Ovary (tissue), 9 donors: ENCODE data around the gene PPP2R2C. TPM values are rescaled to one million over a fixed set of nuclear protein-coding genes. Genes with fewer than 3 reads are reported as not detected.

ENCODE experiments used
- DNase-seq, 5 donors: peaks; one replicate each; pipeline ENCODE4 v3.0.0-alpha.2; 2019 to 2020
- H3K27ac ChIP-seq, 2 donors: fragments of 200-600 bp; one replicate each; pipeline versions ENCODE4 v1.5.1 to v1.8.0; 2019 to 2022
- H3K27me3 ChIP-seq: fragments of 200-600 bp; one replicate; pipeline ENCODE4 v1.8.0; 2022
- H3K36me3 ChIP-seq: fragments of 200-600 bp; sonication (generic); one replicate; pipeline ENCODE4 v1.5.1; 2019
- H3K4me1 ChIP-seq: one replicate; pipeline ENCODE4 v1.8.1; 2013; ENCODE audit warnings: mild to moderate bottlenecking, moderate library complexity; ENCODE audit not compliant: insufficient read depth
- H3K4me3 ChIP-seq: fragments of 200-600 bp; sonication (generic); one replicate; pipeline ENCODE4 v1.5.1; 2017
- H3K9me3 ChIP-seq, 2 donors: fragments of 200-600 bp in 1 of 2; sonication (generic) in 1 of 2; one replicate each; pipeline versions ENCODE4 v1.5.1 to v1.8.1; 2013 to 2019; ENCODE audit warnings: mild to moderate bottlenecking in 1 of 2, moderate library complexity in 1 of 2
- CTCF ChIP-seq, 3 donors: fragments of 450-650 bp in 2 of 3; fragments of 200-600 bp in 1 of 3; IDR thresholded peaks; one replicate each; pipeline versions ENCODE4 v1.5.1 to v1.8.0; 2016 to 2022; ENCODE audit warnings: antibody characterized with exemption in 3 of 3, mild to moderate bottlenecking in 1 of 3
- EP300 ChIP-seq: sonication (generic); formaldehyde crosslinking; IDR thresholded peaks from one replicate; pipeline ENCODE4 v1.6.1; 2017; ENCODE audit warnings: antibody characterized with exemption
- POLR2A ChIP-seq: fragments of 450-650 bp; IDR thresholded peaks from one replicate; pipeline ENCODE4 v1.6.1; 2017; ENCODE audit warnings: antibody characterized with exemption, mild to moderate bottlenecking, moderate library complexity
- WGBS, 3 donors: extraction: QIAGEN DNeasy Blood & Tissue Kit in 1 of 3; methylation state at CpG; one replicate each; pipeline versions ENCODE4 v1.1.5 to v1.1.7; 2013 to 2017; 5-methylcytosine and 5-hydroxymethylcytosine counted together
- intact Hi-C, 4 donors: fragments of 100-400 bp; cut with DNase I; formaldehyde crosslinking; loops; one replicate each; pipeline versions ENCODE4 v1.11.0 to v1.15.1; 2022 to 2023
- polyA plus RNA-seq, 2 donors: library from polyadenylated mRNA; stranded (reverse); fragments of 200-250 nt in 1 of 2; fragments of 350-450 nt in 1 of 2; fragmentation: Illumina TruSeq in 1 of 2; extraction: RNeasy Lipid Tissue Mini Kit (QIAGEN cat#74804) in 1 of 2; gene quantifications; one replicate each; pipeline ENCODE4 v1.2.3, GENCODE V29; 2013 to 2014
- total RNA-seq, 7 donors: library from RNA; depleted of rRNA in 2 of 7; stranded (reverse); fragments of >200 nt in 2 of 7; fragmentation: NEBNext Ultra II Directional in 3 of 7; extraction: Animal tissue kit (Norgen Biotek cat#: 25700) in 3 of 7; gene quantifications; one replicate each; pipeline versions ENCODE4 v1.1.0 to v1.2.4, GENCODE V29; 2016 to 2023
- donor health status: DM: no; HTN: no; CAD: no; lungs with moderate emphysema.
- donor health status: DM: no; HTN: no; CAD: no.
- donor health status: Bipolar disorder and iron deficiency.
- donor health status: DM: yes; HTN: yes; CAD: no.
- donor health status: DM: no; HTN: no; CAD: no.
- donor health status: DM: yes; HTN: yes; CAD: no.

The PPP2R2C gene
- total and polyA plus RNA-seq, 9 donors: 0.12 to 4.5 (median 0.77) TPM

- Histone ChIP-seq H3K4me3 (no peak overlapping the region), H3K27ac (no peak overlapping the region), H3K27me3 (no peaks in the 10 kb centered on the region), H3K9me3 (no peaks in the 10 kb centered on the region), H3K36me3 (no peaks in the 10 kb centered on the region), H3K4me1 (no peaks in the 10 kb centered on the region)
- no peak for TF ChIP-seq CTCF (IDR thresholded peaks at IDR 0.05)
- TF ChIP-seq POLR2A: no peak
- TF ChIP-seq EP300: no peak
- DNase-seq: no peak
- intact Hi-C loops: loop anchor here (2.0 to 10.0 kb wide), 3 partner anchors 68 to 217 kb away; no protein-coding TSS in a partner anchor
- WGBS, 3 donors: 79 to 86% (median 85%) methylated on average over 7 of the region's 7 CpGs
These were observed 142.0 kb downstream of the PPP2R2C start for GRCh38 chr4:6330384-6330767.

DNA sequence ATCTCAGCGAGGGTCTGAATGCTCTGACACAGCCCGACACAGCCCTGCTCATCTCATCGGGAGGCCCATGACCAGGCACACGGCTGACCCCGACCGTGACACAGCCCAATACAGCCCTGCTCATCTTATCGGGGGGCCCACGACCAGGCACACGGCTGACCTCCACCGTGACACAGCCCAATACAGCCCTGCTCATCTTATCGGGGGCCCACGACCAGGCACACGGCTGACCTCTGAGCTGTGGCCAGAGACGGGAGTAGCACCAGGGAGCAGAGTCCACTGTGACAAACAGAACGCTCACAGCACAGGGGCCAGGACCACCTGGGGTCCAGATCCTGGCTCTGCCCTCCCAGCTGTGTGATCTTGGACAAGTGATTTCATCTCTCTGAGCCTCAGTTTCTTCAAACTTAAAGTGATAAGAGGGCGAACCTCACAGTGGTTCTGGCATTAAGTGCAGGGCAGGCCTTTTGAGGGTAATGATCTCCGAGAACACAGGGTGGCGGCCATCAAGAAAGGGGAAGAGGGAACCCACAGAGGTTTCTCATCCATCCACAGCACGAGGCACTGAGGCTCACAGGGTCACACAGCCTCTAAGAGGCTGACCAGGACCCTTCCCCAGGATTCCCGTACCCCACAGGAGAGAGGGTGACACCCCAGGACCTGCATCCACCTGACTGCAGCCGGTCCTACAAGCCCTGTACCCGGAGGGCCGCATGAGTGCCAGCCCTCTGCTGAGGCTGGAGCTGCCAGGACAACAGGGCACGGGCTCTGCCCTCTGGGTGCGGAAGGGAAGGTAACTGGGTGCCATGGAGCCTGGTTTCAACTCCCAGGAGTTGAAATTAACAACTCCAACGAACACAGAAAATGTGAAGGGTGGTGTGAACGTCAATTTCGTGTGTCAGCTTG lies 142.7 kb downstream of the PPP2R2C start:
- H3K4me1 ChIP-seq: no peaks in the 10 kb centered on the region
- H3K9me3 ChIP-seq: no peaks in the 10 kb centered on the region
- intact Hi-C loops: loop anchor here (2.0 to 10.0 kb wide), 4 partner anchors 67 to 218 kb away; no protein-coding TSS in a partner anchor
- whole genome bisulfite sequencing, 3 donors: 81 to 83% (median 82%) methylated on average over 28 of the region's 28 CpGs
- no peak for DNase-seq
- H3K27ac ChIP-seq: no peak overlapping the region
- no peaks in the 10 kb centered on the region for H3K27me3 ChIP-seq
- H3K4me3 ChIP-seq: no peak overlapping the region
- no peaks in the 10 kb centered on the region for H3K36me3 ChIP-seq
- no peak for TF ChIP-seq POLR2A
- no peak for TF ChIP-seq CTCF (IDR thresholded peaks at IDR 0.05)
- TF ChIP-seq EP300: no peak

DNA sequence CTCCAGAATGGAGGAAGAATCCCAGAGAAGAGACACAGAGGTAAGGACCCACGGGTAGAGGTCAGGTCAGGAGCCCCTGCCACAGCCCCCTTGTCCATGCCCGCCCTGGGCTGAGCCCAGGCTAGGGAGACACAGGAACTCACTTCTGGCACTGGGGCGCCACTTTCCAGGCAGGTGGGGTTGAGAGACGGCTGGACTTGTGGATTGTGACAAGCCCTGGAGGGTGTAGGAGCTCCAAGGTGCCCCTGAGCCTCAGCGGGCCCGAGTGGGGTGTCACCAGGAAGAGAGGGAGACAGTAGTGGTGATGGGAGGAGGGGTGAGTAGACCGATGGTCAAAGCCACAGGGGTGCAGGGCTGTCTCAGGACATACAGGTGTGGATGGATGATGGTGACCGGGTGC lies 143.9 kb downstream of the PPP2R2C start:
- H3K27ac ChIP-seq: no peak overlapping the region
- no peak for TF ChIP-seq POLR2A
- no peak for TF ChIP-seq CTCF (IDR thresholded peaks at IDR 0.05)
- no peak for TF ChIP-seq EP300
- H3K36me3 ChIP-seq: no peaks in the 10 kb centered on the region
- no peaks in the 10 kb centered on the region for H3K27me3 ChIP-seq
- H3K9me3 ChIP-seq: no peaks in the 10 kb centered on the region
- intact Hi-C loops: loop anchor here in 1 of 4 donors (5.0 kb wide), 1 partner anchor 66 kb away; no protein-coding TSS in a partner anchor
- no peak for DNase-seq
- 77 to 82% (median 80%) methylated on average over 8 of the region's 8 CpGs for WGBS, 3 donors
- no peak overlapping the region for H3K4me3 ChIP-seq
- H3K4me1 ChIP-seq: no peaks in the 10 kb centered on the region

DNA sequence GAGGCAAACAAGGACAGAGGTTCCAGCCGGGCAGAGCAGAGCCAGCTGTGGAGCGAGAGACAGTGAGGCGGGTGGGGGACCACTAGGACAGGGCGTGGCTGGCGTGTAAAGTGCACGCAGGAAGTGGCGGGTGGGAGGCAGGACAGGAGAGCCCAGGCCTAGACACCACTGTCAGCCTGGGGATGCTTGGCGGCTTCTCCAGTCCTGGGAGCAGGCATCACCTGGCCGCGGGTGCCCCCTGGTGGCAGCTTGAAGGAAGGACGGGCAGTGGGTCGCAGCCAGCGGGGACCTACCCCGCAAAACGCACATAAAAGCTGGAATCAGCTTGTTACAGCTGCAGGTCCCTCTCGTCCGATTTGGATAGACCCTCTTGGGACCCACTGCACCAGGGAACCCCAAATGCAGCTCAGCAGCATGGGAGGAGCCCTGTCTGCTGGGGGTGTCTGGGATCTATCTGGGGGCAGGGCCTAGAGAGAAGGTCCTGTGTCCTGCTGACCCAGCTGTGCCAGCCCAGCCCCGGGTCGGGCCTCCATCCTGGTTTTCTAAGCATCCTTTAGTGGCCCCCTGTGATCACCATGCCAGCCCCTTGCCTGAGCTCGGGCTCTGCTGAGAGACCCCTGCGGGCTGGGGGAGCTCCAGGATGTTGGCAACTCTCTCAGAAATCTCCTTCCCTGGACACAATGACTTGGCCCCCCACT lies 145.0 kb downstream of the PPP2R2C start:
- Histone ChIP-seq H3K27ac (no peak overlapping the region), H3K36me3 (no peaks in the 10 kb centered on the region), H3K4me3 (no peak overlapping the region), H3K27me3 (no peaks in the 10 kb centered on the region), H3K4me1 (no peaks in the 10 kb centered on the region), H3K9me3 (no peaks in the 10 kb centered on the region)
- intact Hi-C loops: loop anchor here (2.0 to 5.0 kb wide), 3 partner anchors 65 to 77 kb away; no protein-coding TSS in a partner anchor
- TF ChIP-seq EP300: no peak
- TF ChIP-seq POLR2A: peak; percentile 19
- peak; percentile 97 for TF ChIP-seq CTCF (IDR thresholded peaks at IDR 0.05)
- 14 to 16% (median 15%) methylated on average over 19 to 21 of the region's 21 CpGs for WGBS, 3 donors
- DNase-seq: peak; percentile 76 to 90 (median 87)
